ELR (cell line): ENCODE data around the gene AQP10.
"Not testable (repeated sequence)": the region's sequence is repeated elsewhere in the genome, so short reads cannot be mapped to it uniquely, and the experiment has no call there.

ENCODE experiments used
- DNase-seq: peaks from one replicate; pipeline ENCODE4 v3.0.0-alpha.2; 2015; ENCODE audit warnings: low read depth

AQP10 gene

GRCh38 chr1:154344977-154345837, 24.3 kb downstream of the AQP10 start:
- peak; percentile 50 for DNase-seq

GRCh38 chr1:154346276-154346917, 25.5 kb downstream of the AQP10 start:
- no peak for DNase-seq

DNA sequence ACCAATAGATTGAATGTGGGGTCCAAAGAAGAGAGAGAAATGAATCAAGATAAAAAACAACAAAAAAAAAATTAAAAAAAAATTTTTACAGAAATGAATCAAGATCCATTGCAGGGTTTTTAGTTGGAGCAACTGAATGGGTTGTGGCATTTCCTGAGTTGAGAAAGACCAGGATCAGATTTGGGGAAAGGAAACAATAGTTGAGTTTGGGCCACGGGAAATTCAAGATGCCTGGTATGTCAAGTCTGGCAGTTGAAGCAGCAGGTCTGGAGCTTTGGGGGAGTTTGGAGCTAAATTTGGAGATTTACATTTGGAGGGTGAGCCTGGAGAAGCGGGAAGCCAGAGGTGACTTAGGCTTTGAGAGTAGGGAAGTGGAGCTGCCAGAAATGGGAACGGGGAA, 27.1 kb downstream of the AQP10 start:
- DNase-seq = no peak

- no peak for DNase-seq
These were observed 27.7 kb downstream of the AQP10 start for GRCh38 chr1:154348429-154349076.

DNA sequence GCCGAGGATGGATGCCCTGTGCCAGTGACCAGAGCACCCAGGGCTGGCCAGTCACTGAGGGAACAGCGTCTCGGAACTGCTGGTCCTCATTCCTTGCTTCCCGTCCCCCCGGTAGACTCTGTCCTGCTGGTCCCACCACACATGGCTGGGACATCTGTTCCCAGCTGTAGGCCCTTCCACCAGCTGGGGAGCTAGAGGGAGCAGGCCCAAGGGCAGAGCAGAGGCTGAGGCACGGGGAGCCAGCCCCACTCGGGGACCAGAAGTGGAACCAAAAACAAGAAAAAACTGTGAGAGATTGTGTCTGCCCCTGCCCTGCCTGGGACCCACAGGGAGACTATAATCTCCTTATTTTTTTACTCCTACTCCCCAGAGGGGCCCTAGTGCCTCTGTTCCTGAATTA, 28.2 kb downstream of the AQP10 start:
- no peak for DNase-seq

- DNase-seq = no peak
These were observed 29.5 kb downstream of the AQP10 start for GRCh38 chr1:154350383-154350782.

DNA sequence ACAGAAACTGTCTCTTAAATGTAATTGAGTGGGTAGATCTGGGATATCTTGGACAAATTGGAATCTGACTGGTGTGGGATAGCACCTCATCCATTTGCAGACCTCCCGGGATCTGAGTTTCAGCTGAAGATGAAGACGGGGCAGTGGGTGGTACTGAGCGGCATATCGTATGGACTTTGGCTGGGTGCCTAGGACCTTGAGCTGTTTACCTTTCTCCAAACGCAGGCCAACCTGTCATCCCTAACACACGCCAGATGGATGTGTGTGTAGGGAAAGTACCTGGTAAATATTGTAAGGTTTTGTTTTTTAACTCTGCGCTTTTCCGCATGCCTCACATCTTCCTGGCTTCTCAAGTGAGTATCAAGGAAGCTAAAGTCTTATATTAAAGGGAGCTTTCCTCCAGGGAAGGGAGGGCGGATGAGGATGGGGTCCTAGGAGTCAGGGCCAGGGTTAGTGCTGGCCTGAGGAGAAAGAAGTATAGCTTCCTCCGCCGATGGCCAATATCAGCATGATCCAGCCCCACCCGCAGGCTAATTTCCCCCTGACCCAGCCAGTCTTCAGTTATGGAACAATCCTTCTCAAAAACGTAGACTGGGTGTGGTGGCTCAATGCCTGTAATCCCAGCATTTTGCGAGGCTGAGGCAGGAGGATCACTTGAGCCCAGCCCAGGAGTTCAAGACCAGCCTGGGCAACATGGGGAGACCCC, 30.6 kb downstream of the AQP10 start:
- no peak for DNase-seq

GRCh38 chr1:154352245-154352580, 31.3 kb downstream of the AQP10 start:
- DNase-seq = no peak

DNA sequence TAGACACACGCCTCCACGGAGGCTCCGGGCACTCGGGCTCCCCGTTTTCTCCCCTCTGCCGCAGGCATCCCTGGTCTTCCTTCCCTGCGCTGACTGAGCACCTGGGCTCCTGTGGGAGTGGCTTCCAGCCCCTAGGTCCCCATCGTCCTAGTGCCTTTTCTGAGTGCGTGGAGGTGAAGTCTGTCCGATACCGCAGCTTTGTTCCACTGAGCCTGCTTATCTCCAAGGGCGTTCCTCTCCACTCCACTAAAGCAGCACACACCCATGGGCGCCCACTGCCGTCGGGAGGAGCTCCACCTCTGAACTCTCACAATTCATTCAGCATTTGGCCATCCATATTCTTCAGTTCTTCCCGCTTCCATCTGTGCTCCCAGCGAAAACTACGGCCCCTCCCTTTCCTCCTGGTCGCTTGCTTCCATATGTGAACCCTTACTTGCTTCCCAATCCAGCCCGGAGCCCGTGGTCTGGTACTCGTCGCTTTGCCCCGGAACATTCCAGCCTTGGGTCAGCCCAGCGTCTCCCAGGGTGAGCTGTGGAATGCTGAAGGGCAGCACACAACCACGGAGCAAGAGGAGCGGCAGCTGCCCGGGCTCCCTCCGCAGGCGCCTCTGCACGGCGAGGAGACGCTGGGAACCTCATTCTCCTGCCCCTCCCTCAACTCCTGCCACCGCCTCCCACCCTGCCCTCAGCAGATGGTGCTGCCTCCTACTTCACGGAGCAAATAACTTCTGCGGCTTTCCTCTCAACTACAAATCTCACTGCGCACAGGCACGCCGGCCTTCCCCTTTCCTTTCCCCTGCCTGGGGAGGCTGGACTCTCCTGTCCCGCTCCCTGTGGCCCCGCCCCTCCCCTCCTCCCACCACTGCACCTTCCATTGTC, 31.9 kb downstream of the AQP10 start:
- peak; percentile 40 for DNase-seq

- DNase-seq = peak; percentile 72
These were observed 32.6 kb downstream of the AQP10 start for GRCh38 chr1:154353460-154353904.

DNA sequence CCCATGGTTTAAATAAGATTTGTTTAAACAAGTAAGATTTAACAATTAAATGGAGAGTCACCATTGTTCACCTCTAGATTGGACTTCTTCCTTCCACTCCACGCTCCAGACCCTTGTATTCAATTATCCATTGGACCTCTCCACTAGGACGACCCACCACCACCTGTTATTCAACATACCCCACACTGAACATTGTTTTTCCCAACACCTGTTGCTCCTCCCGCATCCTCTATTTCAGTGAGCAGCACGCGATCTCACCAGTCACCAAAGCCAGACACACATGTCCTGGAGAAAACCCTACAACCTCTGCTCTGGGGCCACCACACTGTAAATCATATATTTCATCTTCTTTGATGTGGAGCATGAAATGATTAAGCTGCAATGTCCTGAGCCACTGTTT, 33.1 kb downstream of the AQP10 start:
- DNase-seq = no peak

GRCh38 chr1:154358519-154358918, 37.6 kb downstream of the AQP10 start:
- DNase-seq = no peak

DNA sequence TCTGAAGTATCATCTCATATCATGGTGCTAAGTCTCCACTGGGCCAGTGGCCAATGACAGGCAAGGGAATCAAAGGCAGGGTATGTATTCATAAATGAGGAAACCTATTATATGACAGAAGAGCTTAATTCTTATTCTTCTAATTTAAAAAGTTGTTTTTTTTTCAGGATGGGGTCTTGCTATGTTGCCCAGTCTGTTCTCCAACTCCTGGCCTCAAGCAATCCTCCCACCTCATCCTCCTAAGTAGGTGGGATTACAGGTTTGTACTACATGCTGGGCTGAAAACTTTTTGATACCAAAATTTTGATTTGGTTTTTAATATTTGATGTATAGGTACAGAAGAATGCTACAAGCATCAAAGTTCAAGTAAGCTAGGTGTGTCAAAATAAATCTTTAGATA, 39.4 kb downstream of the AQP10 start:
- no peak for DNase-seq

- DNase-seq = not testable (repeated sequence)
These were observed 40.0 kb downstream of the AQP10 start for GRCh38 chr1:154360881-154361280.

GRCh38 chr1:154361357-154361756, 40.5 kb downstream of the AQP10 start:
- no peak for DNase-seq

GRCh38 chr1:154371436-154371835, 50.5 kb downstream of the AQP10 start:
- DNase-seq = no peak

- not testable (repeated sequence) for DNase-seq
These were observed 53.0 kb downstream of the AQP10 start for GRCh38 chr1:154373777-154374357.
